Esophagus muscularis mucosa (tissue), 4 donors: Measurements from ENCODE around the gene HS6ST3. TPM values are rescaled to one million over a fixed set of nuclear protein-coding genes. Genes with fewer than 3 reads are reported as not detected.

ENCODE experiments used
- DNase-seq: peaks from one replicate; pipeline ENCODE4 v3.0.0-alpha.2; 2017; ENCODE audit errors: extremely low spot score
- H3K27ac ChIP-seq, 4 donors: fragments of 200-600 bp; sonication (generic); replicated peaks in 1 of 4; 1 replicate in 3 of 4; 2 replicates in 1 of 4; pipeline ENCODE4 v1.5.1; 2016 to 2019; ENCODE audit warnings: mild to moderate bottlenecking in 1 of 4
- H3K27me3 ChIP-seq, 4 donors: fragments of 200-600 bp; sonication (generic); one replicate each; pipeline versions ENCODE4 v1.5.1 to v1.6.0; 2016 to 2019
- H3K36me3 ChIP-seq, 4 donors: fragments of 200-600 bp; sonication (generic); one replicate each; pipeline ENCODE4 v1.5.1; 2016 to 2019
- H3K4me1 ChIP-seq, 4 donors: fragments of 200-600 bp; sonication (generic); one replicate each; pipeline ENCODE4 v1.5.1; 2016 to 2019
- H3K4me3 ChIP-seq, 4 donors: fragments of 200-600 bp; sonication (generic); 1 replicate in 2 of 4; 2 replicates in 2 of 4; pipeline ENCODE4 v1.5.1; 2016 to 2019; ENCODE audit warnings: mild to moderate bottlenecking in 4 of 4, moderate library complexity in 1 of 4
- H3K9me3 ChIP-seq, 4 donors: fragments of 200-600 bp; sonication (generic); 1 replicate in 3 of 4; 2 replicates in 1 of 4; pipeline ENCODE4 v1.5.1; 2016 to 2019
- EP300 ChIP-seq: sonication (generic); formaldehyde crosslinking; IDR thresholded peaks from one replicate; pipeline ENCODE4 v1.6.1; 2017; ENCODE audit warnings: antibody characterized with exemption
- POLR2A ChIP-seq: fragments of 450-650 bp; IDR thresholded peaks from one replicate; pipeline ENCODE4 v1.6.1; 2017; ENCODE audit warnings: antibody characterized with exemption, moderate library complexity, mild to moderate bottlenecking, low read depth
- POLR2AphosphoS5 ChIP-seq, 2 donors: sonication (generic); formaldehyde crosslinking; IDR thresholded peaks; one replicate each; pipeline ENCODE4 v1.6.1; 2017; ENCODE audit warnings: antibody characterized with exemption in 2 of 2
- intact Hi-C: fragments of 100-400 bp; cut with DNase I; formaldehyde crosslinking; loops from one replicate; pipeline ENCODE4 v1.15.1; 2023
- total RNA-seq, 4 donors: library from RNA; depleted of rRNA; stranded (reverse); fragments of >200 nt; gene quantifications; one replicate each; pipeline versions ENCODE4 v1.1.0 to v1.2.1, GENCODE V29; 2016
- TF ChIP-seq, protein P1 (sequence below), 3 experiments: fragments of 200-600 bp in 2 of 3; fragments of 450-650 bp in 1 of 3; sonication (generic) in 2 of 3; IDR thresholded peaks; one replicate each; pipeline ENCODE4 v1.5.1; 2017 to 2019; ENCODE audit warnings: antibody characterized with exemption in 3 of 3, mild to moderate bottlenecking in 2 of 3, moderate library complexity in 1 of 3

Gene HS6ST3
- total RNA-seq, 4 donors from 2014 or later: 4.6 to 12.4 (median 7.9) TPM

DNA sequence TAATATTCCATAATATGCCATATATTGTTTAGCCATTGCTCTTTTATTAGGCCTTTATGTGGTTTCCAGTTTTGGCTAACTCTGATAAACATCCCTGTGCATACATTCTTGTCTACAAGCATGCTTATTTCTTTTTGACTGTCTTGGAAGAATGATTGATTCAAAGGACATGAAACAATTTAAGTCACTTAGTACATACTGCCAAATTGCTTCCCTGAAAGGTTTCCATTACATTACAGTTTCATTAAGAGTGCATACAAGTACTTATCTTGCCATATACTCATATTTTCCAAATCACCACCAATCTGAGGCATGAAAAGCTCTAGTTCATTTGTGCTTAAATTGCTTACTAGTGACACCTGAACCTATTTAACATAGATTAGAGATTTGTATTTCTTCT is 790.5 kb downstream of the HS6ST3 start:
- Histone ChIP-seq H3K4me3 (no peak overlapping the region), H3K27ac (no peak overlapping the region), H3K4me1 (no peaks in the 10 kb centered on the region), H3K36me3 (no peaks in the 10 kb centered on the region), H3K27me3 (no peaks in the 10 kb centered on the region), H3K9me3 (peaks cover 0 to 5% (median 0%) of the 10 kb centered on the region in 4 donors)
- TF ChIP-seq POLR2A (no peak), EP300 (no peak), POLR2AphosphoS5 (IDR thresholded peaks at IDR 0.05) (no peak)
- TF ChIP-seq, protein P1, sequence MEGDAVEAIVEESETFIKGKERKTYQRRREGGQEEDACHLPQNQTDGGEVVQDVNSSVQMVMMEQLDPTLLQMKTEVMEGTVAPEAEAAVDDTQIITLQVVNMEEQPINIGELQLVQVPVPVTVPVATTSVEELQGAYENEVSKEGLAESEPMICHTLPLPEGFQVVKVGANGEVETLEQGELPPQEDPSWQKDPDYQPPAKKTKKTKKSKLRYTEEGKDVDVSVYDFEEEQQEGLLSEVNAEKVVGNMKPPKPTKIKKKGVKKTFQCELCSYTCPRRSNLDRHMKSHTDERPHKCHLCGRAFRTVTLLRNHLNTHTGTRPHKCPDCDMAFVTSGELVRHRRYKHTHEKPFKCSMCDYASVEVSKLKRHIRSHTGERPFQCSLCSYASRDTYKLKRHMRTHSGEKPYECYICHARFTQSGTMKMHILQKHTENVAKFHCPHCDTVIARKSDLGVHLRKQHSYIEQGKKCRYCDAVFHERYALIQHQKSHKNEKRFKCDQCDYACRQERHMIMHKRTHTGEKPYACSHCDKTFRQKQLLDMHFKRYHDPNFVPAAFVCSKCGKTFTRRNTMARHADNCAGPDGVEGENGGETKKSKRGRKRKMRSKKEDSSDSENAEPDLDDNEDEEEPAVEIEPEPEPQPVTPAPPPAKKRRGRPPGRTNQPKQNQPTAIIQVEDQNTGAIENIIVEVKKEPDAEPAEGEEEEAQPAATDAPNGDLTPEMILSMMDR (IDR thresholded peaks at IDR 0.05): no peak
- intact Hi-C loops: no loop called here
- no peak for DNase-seq

Other genes with a start within 250 kb of the HS6ST3 start
- 10 to 100 TPM; 20.5 to 48.6 (median 30.6) TPM for gene UGGT2, start 36.7 kb upstream of the HS6ST3 start, total RNA-seq